HEK293T (cell line): ENCODE results near the gene ALG8.

ENCODE experiments used
- ARNT ChIP-seq: fragments of 450-650 bp; IDR thresholded peaks from 2 replicates; pipeline ENCODE4 v1.6.1; 2017; ENCODE audit warnings: mild to moderate bottlenecking
- BHLHE40 ChIP-seq: fragments of 450-650 bp; IDR thresholded peaks from 2 replicates; pipeline ENCODE4 v1.6.1; 2016; ENCODE audit warnings: mild to moderate bottlenecking, moderate library complexity, borderline replicate concordance
- ELF4 ChIP-seq: fragments of 450-650 bp; IDR thresholded peaks from 2 replicates; pipeline ENCODE4 v1.6.1; 2017; ENCODE audit warnings: antibody characterized with exemption
- FOXK2 ChIP-seq: fragments of 450-650 bp; IDR thresholded peaks from 2 replicates; pipeline ENCODE4 v1.6.1; 2016; ENCODE audit warnings: mild to moderate bottlenecking
- FOXM1 ChIP-seq: fragments of 450-650 bp; IDR thresholded peaks from 2 replicates; pipeline ENCODE4 v1.6.1; 2017; ENCODE audit warnings: mild to moderate bottlenecking, borderline replicate concordance
- HDGF ChIP-seq: fragments of 450-650 bp; IDR thresholded peaks from 2 replicates; pipeline ENCODE4 v1.6.1; 2017; ENCODE audit warnings: antibody characterized with exemption, borderline replicate concordance
- L3MBTL2 ChIP-seq: fragments of 450-650 bp; conservative IDR thresholded peaks from 2 replicates; pipeline ENCODE4 v1.6.1; 2016; ENCODE audit warnings: mild to moderate bottlenecking
- SUZ12 ChIP-seq: fragments of 450-650 bp; IDR thresholded peaks from 2 replicates; pipeline ENCODE4 v1.6.1; 2016; ENCODE audit warnings: mild to moderate bottlenecking
- ZNF384 ChIP-seq: fragments of 450-650 bp; IDR thresholded peaks from 2 replicates; pipeline ENCODE4 v1.6.1; 2016
- TF ChIP-seq, protein P1 (sequence below): fragments of 450-650 bp; IDR thresholded peaks from 2 replicates; pipeline ENCODE4 v1.6.1; 2016

DNA sequence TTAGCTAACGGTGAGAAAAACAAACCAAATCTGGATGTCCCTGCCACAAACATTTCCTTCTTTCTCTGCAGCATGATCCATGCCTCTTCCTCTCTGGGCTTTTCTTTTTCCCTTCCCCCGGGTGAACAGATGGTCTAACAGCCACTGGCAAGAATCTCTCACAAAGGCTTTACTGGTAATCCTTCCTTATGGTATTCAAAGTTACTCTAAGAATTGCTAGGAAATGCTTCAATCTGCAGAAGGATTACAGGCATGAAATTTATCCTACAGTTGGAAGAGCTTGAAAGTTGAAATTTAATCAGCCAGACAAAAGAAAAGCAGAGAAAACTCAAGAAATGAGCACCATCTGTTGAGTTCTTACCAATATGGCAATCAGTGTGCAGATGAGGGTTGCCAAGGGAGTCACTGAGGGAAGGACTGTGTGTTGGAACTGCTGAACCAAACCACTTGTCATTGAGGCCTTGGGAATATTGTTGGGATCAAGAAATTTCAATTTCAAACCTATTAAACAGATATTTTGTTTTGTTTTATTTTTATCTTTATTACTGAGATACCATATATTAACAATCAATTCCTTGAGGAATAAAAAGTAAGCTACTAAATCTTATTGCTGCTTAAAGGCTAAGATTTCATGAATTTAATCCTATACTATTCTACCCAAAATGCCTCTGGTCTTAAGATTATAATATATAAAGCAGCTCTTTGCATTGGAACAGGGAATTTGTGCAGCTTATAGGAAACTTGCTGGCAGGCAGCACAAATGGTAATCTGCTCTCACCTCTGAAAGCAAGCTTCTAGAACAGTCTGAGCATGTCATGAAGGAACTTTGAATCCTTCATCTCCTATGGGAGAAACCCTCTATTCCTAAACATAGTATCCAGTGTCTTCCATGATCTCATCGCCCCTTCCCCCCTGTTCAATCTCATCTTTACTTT is 30.1 kb downstream of the ALG8 start:
- no peak for TF ChIP-seq BHLHE40
- no peak for TF ChIP-seq SUZ12
- TF ChIP-seq FOXK2, result no peak
- no peak for TF ChIP-seq FOXM1
- no peak for TF ChIP-seq ARNT
- no peak for TF ChIP-seq ELF4
- TF ChIP-seq L3MBTL2, result no peak
- no peak for TF ChIP-seq HDGF
- TF ChIP-seq, protein P1, sequence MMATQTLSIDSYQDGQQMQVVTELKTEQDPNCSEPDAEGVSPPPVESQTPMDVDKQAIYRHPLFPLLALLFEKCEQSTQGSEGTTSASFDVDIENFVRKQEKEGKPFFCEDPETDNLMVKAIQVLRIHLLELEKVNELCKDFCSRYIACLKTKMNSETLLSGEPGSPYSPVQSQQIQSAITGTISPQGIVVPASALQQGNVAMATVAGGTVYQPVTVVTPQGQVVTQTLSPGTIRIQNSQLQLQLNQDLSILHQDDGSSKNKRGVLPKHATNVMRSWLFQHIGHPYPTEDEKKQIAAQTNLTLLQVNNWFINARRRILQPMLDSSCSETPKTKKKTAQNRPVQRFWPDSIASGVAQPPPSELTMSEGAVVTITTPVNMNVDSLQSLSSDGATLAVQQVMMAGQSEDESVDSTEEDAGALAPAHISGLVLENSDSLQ, result no peak
- TF ChIP-seq ZNF384, result no peak
